Upper lobe of right lung (tissue), 1 donor: ENCODE results near the gene C19orf85. TPM values are rescaled to one million over a fixed set of nuclear protein-coding genes. Genes with fewer than 3 reads are reported as not detected.

Experiments
- ATAC-seq: fragments of 200-7000 bp; cut with Tn5 transposase; one replicate; pipeline ENCODE4 v1.9.1; 2020; ENCODE audit warnings: mild to moderate bottlenecking, moderate library complexity
- DNase-seq: peaks from one replicate; pipeline ENCODE4 v3.0.0-alpha.2; 2020
- H3K27ac ChIP-seq: fragments of 200-600 bp; one replicate; pipeline ENCODE4 v1.8.0; 2022
- H3K27me3 ChIP-seq: fragments of 200-600 bp; one replicate; pipeline ENCODE4 v1.8.0; 2022; ENCODE audit warnings: mild to moderate bottlenecking
- H3K36me3 ChIP-seq: fragments of 200-600 bp; one replicate; pipeline ENCODE4 v1.8.0; 2022
- H3K4me1 ChIP-seq: fragments of 200-600 bp; one replicate; pipeline ENCODE4 v1.8.0; 2022
- H3K4me3 ChIP-seq: fragments of 200-600 bp; one replicate; pipeline ENCODE4 v1.8.0; 2022; ENCODE audit warnings: mild to moderate bottlenecking
- H3K9me3 ChIP-seq: fragments of 200-600 bp; one replicate; pipeline ENCODE4 v1.8.0; 2022
- CTCF ChIP-seq: fragments of 200-600 bp; IDR thresholded peaks from one replicate; pipeline ENCODE4 v1.8.0; 2022; ENCODE audit warnings: antibody characterized with exemption
- intact Hi-C: fragments of 100-400 bp; cut with DNase I; formaldehyde crosslinking; loops from one replicate; pipeline ENCODE4 v1.11.0; 2022
- total RNA-seq: library from RNA; stranded (reverse); fragmentation: NEBNext Ultra II Directional; extraction: Animal tissue kit (Norgen Biotek cat#: 25700); gene quantifications from one replicate; pipeline ENCODE4 v1.2.1, GENCODE V29; 2021
- donor health status: DM: no; HTN: yes; CAD: no; lungs with severe emphysema.

Gene C19orf85
- total RNA-seq, 1 donor from 2014 or later, result not detected

DNA sequence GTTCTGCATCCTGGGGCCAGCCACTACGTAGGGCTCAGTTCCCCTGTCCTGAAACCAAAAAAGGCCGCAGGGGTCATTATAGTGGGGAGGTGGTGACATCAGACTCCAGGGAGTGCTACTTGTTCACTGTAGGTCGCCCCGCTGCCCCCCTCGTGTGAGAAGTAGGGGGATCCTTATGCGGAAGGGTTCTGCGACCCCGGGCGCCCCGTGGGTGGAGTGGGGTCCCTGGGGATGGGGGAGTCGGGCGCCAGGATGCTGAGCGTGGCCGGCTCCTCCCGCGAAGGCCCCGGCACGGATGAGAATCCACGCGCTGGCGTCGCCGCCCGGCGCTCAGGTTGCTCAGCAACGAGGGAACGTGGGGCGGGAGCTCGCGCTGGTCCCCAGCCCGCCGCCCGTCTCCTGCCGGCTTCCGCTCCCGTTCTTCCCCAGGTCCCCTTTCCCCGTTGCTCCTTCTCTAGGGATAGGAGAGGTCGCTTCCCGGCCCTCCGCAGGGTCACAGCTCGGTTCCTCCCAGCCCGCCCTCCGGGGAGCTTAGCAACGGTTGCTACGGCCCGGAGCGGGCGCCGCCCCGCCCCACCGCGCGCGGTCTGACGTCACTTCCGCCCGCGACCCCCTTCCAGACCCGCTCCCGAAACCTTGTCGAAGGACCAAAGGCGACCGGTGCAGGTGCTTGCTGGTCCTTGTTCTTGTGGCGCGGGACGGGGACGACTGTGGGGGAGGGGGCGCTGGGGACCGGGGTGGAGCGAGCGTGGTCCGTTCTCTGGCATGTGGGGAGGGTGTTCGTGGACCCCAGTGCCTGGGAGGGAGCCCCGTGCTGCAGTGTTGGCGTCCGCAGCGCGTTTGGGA is 20.3 kb upstream of the C19orf85 start, which contains the start of gene NAT14:
TSS of gene NAT14 (plus strand) at position 596 of the 846 bp plus-strand sequence. CDS start 521 bp downstream, outside the sequence.
- peaks cover 8% of the 10 kb centered on the region for H3K4me1 ChIP-seq
- peak within 1 kb of the TSS; percentile 55 for H3K4me3 ChIP-seq
- intact Hi-C loops, result no loop called here
- no peaks in the 10 kb centered on the region for H3K9me3 ChIP-seq
- peak; percentile 81 for DNase-seq
- H3K36me3 ChIP-seq, result peaks cover 5% of the 10 kb centered on the region
- H3K27ac ChIP-seq, result peak within 1 kb of the TSS; percentile 69
- peak; percentile 53 for ATAC-seq
- no peaks in the 10 kb centered on the region for H3K27me3 ChIP-seq
- TF ChIP-seq CTCF, result no peak

GRCh38 chr19:55483706-55484592 is 19.4 kb upstream of the C19orf85 start:
- no peak for TF ChIP-seq CTCF
- intact Hi-C loops, result no loop called here
- Histone ChIP-seq H3K4me1 (peaks cover 8% of the 10 kb centered on the region), H3K27ac (peak overlapping the region; percentile 69), H3K9me3 (no peaks in the 10 kb centered on the region), H3K36me3 (peaks cover 5% of the 10 kb centered on the region), H3K27me3 (no peaks in the 10 kb centered on the region), H3K4me3 (peak overlapping the region; percentile 55)
- no peak for DNase-seq
- no peak for ATAC-seq

DNA sequence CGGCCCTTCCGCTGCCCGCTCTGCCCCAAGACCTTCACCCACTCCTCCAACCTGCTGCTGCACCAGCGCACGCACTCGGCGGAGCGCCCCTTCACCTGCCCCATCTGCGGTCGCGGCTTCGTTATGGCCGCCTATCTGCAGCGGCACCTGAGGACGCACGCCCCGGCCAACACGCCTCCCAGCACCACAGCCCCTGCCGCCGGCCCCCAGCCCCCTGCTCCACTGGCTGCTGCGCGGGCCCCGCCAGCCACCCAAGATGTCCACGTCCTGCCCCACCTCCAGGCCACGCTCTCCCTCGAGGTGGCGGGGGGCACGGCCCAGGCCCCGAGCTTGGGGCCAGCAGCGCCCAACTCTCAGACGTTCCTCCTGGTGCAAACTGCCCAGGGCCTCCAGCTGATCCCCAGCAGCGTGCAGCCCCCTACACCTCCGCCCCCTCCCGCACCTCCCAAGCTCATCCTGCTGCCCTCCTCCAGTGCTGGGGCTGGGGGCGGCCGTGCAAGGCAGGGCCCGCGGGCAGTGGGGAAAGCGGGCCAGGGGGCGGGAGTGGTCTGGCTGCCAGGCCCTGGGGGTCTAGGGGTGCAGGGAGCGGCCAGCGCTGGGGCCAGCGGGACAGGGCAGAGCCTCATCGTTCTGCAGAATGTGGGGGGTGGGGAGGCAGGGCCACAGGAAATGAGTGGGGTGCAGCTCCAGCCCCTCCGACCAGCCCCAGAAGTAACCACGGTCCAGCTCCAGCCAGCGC is 18.6 kb upstream of the C19orf85 start:
- intact Hi-C loops, result no loop called here
- Histone ChIP-seq H3K36me3 (peaks cover 5% of the 10 kb centered on the region), H3K4me1 (peaks cover 8% of the 10 kb centered on the region), H3K4me3 (no peak overlapping the region), H3K27ac (no peak overlapping the region), H3K27me3 (no peaks in the 10 kb centered on the region), H3K9me3 (no peaks in the 10 kb centered on the region)
- no peak for TF ChIP-seq CTCF
- DNase-seq (no peak), ATAC-seq (no peak)

DNA sequence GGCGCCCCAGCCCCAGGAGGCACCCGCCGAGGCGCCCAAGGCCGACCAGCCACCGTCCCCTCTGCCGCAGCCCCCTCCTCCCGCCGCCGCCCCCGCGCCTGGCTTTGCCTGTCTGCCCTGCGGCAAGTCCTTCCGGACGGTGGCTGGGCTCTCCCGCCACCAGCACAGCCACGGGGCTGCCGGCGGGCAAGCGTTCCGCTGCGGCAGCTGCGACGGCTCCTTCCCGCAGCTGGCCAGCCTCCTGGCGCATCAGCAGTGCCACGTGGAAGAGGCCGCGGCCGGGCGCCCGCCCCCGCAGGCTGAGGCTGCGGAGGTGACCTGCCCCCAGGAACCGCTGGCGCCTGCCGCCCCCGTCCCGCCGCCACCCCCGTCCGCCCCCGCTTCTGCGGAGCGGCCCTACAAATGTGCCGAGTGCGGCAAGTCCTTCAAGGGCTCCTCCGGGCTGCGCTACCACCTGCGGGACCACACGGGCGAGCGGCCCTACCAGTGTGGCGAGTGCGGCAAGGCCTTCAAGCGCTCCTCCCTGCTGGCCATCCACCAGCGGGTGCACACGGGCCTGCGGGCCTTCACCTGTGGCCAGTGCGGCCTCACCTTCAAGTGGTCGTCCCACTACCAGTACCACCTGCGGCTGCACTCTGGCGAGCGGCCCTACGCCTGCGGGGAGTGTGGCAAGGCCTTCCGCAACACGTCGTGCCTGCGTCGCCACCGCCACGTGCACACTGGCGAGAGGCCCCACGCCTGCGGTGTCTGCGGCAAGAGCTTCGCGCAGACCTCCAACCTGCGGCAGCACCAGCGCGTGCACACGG is 17.8 kb upstream of the C19orf85 start:
- intact Hi-C loops, result no loop called here
- peaks cover 13% of the 10 kb centered on the region for H3K4me1 ChIP-seq

More for the DNA sequence above, 17.8 kb upstream of the C19orf85 start:
- DNase-seq (no peak), ATAC-seq (no peak)
- TF ChIP-seq CTCF, result no peak
- Histone ChIP-seq H3K36me3 (peaks cover 5% of the 10 kb centered on the region), H3K9me3 (no peaks in the 10 kb centered on the region), H3K27me3 (no peaks in the 10 kb centered on the region), H3K4me3 (no peak overlapping the region), H3K27ac (no peak overlapping the region)
